Posterior vena cava (tissue), 2 donors: Measurements from ENCODE around the gene KLHL5. TPM values are rescaled to one million over a fixed set of nuclear protein-coding genes. Genes with fewer than 3 reads are reported as not detected.

Experiments
- DNase-seq: peaks from one replicate; pipeline ENCODE4 v3.0.0-alpha.2; 2020; ENCODE audit warnings: low spot score
- intact Hi-C, 2 donors: fragments of 100-400 bp; cut with DNase I; formaldehyde crosslinking; loops; one replicate each; pipeline versions ENCODE4 v1.14.1 to v1.14.2; 2022 to 2023
- total RNA-seq, 2 donors: library from RNA; stranded (reverse); fragmentation: NEBNext Ultra II Directional; extraction: Animal tissue kit (Norgen Biotek cat#: 25700); gene quantifications; one replicate each; pipeline ENCODE4 v1.2.1, GENCODE V29; 2021
- donor health status: DM: yes; HTN: yes; CAD: no.
- donor health status: DM: yes; HTN: yes; CAD: no.

Gene KLHL5
- total RNA-seq, 2 donors from 2014 or later = 39.1 to 51.7 TPM

GRCh38 chr4:39154009-39154408, 92.0 kb downstream of the KLHL5 start:
- intact Hi-C loops = no loop called here
- no peak for DNase-seq

- intact Hi-C loops = no loop called here
- DNase-seq = no peak
Observed at GRCh38 chr4:39157520-39157919, 95.5 kb downstream of the KLHL5 start.

DNA sequence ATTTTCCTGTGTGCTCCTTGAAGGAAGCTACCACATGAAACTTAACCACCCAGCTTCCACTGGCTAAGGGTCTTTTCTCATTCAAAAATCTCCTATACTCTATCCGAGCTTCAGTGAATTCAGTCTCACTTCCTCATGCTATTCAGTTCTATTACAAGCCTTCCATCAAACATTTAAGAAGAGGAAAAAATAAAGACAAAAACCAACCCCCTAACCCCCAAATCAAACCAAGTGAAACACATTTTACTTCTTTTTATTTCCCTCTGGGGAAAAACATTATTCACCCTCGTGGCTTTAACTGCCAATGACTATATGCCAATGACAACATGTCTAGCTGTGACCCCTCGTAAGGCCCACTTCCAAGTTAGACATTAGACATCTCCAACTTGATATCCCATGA, 104.1 kb downstream of the KLHL5 start:
- intact Hi-C loops = no loop called here
- DNase-seq = no peak

- no peak for DNase-seq
- intact Hi-C loops = no loop called here
Observed at GRCh38 chr4:39166669-39167068, 104.6 kb downstream of the KLHL5 start.

GRCh38 chr4:39169426-39169825, 107.4 kb downstream of the KLHL5 start:
- intact Hi-C loops = no loop called here
- no peak for DNase-seq

GRCh38 chr4:39170301-39170700, 108.3 kb downstream of the KLHL5 start:
- intact Hi-C loops = no loop called here
- DNase-seq = no peak

Other genes with a start within 250 kb of the KLHL5 start
- gene TLR6, start 205.4 kb upstream of the KLHL5 start, total RNA-seq = 1 to 10 TPM; 4.9 to 6.0 TPM
- 100 to 1,000 TPM in 1 of 2 donors, 10 to 100 TPM in 1; 90.2 to 111 TPM for gene FAM114A1, start 194.4 kb upstream of the KLHL5 start, total RNA-seq
- under 1 TPM; 0.29 to 0.65 TPM for gene TMEM156, start 29.8 kb upstream of the KLHL5 start, total RNA-seq
- 10 to 100 TPM; 24.3 to 25.7 TPM for gene WDR19, start 120.3 kb downstream of the KLHL5 start, total RNA-seq